ENCODE measurements around the gene SPRY2. TPM values are rescaled to one million over a fixed set of nuclear protein-coding genes. Genes with fewer than 3 reads are reported as not detected.

The SPRY2 gene
- total RNA-seq, 3 donors from 2014 or later (not counting 1 experiment from before 2014, with no cell fraction given): 2.7 to 7.3 (median 3.0) TPM

- Histone ChIP-seq H3K4me1 (ENCODE audit: control insufficient read depth, insufficient read depth, low read length) (peaks cover 9% of the 10 kb centered on the region), H3K4me3 (ENCODE audit: low read length) (no peak overlapping the region), H3K27me3 (ENCODE audit: control insufficient read depth, insufficient read depth, low read length) (no peaks in the 10 kb centered on the region), H3K36me3 (ENCODE audit: control insufficient read depth, insufficient read depth, low read length) (no peaks in the 10 kb centered on the region), H3K9me3 (ENCODE audit: control insufficient read depth, insufficient read depth, low read length) (no peaks in the 10 kb centered on the region), H3K27ac (ENCODE audit: low read length) (no peak overlapping the region)
- no peak for TF ChIP-seq CTCF (IDR thresholded peaks at IDR 0.05)
- WGBS (ENCODE audit: insufficient coverage): 96% methylated on average over 2 of the region's 4 CpGs
- intact Hi-C loops (cut with micrococcal nuclease): no loop called here
- peaks cover 12 to 16% of the 10 kb centered on the region in 2 donors for H3K4me1 Mint-ChIP-seq
- no peaks in the 10 kb centered on the region for H3K27me3 Mint-ChIP-seq (ENCODE audit: low read depth in 2 of 2)
- no peak for ATAC-seq
- no peaks in the 10 kb centered on the region for H3K36me3 Mint-ChIP-seq
- no peak for DNase-seq
- no peak overlapping the region for H3K4me3 Mint-ChIP-seq
- no peaks in the 10 kb centered on the region for H3K9me3 Mint-ChIP-seq
- peak overlapping the region in 1 of 2 donors; percentile 37 for H3K27ac Mint-ChIP-seq
These were observed 21.6 kb upstream of the SPRY2 start for GRCh38 chr13:80362481-80362880.

- peak; percentile 91 to 99 (median 95) for ATAC-seq
- Histone ChIP-seq H3K36me3 (ENCODE audit: control insufficient read depth, insufficient read depth, low read length) (no peaks in the 10 kb centered on the region), H3K4me3 (ENCODE audit: low read length) (no peak overlapping the region), H3K27me3 (ENCODE audit: control insufficient read depth, insufficient read depth, low read length) (no peaks in the 10 kb centered on the region), H3K4me1 (ENCODE audit: control insufficient read depth, insufficient read depth, low read length) (peaks cover 9% of the 10 kb centered on the region), H3K27ac (ENCODE audit: low read length) (no peak overlapping the region), H3K9me3 (ENCODE audit: control insufficient read depth, insufficient read depth, low read length) (no peaks in the 10 kb centered on the region)
- no peak for TF ChIP-seq CTCF (IDR thresholded peaks at IDR 0.05)
- Mint-ChIP-seq H3K27me3 (ENCODE audit: low read depth in 2 of 2) (no peaks in the 10 kb centered on the region), H3K9me3 (no peaks in the 10 kb centered on the region), H3K36me3 (no peaks in the 10 kb centered on the region), H3K4me3 (no peak overlapping the region), H3K27ac (peak overlapping the region; percentile 37 to 74), H3K4me1 (peaks cover 12 to 16% of the 10 kb centered on the region in 2 donors)
- 64% methylated on average over 1 of the region's 2 CpGs for WGBS (ENCODE audit: insufficient coverage)
- DNase-seq: peak in 1 of 2 donors; percentile 25
- intact Hi-C loops (cut with micrococcal nuclease): no loop called here
These were observed 21.0 kb upstream of the SPRY2 start for GRCh38 chr13:80361883-80362327.

GRCh38 chr13:80361298-80361697 is 20.4 kb upstream of the SPRY2 start:
- no CpG with 5 or more reads among the region's 2 CpGs for WGBS (ENCODE audit: insufficient coverage)
- no peak for ATAC-seq
- Histone ChIP-seq H3K4me1 (ENCODE audit: control insufficient read depth, insufficient read depth, low read length) (peaks cover 9% of the 10 kb centered on the region), H3K27ac (ENCODE audit: low read length) (no peak overlapping the region), H3K9me3 (ENCODE audit: control insufficient read depth, insufficient read depth, low read length) (no peaks in the 10 kb centered on the region), H3K36me3 (ENCODE audit: control insufficient read depth, insufficient read depth, low read length) (no peaks in the 10 kb centered on the region), H3K27me3 (ENCODE audit: control insufficient read depth, insufficient read depth, low read length) (no peaks in the 10 kb centered on the region), H3K4me3 (ENCODE audit: low read length) (no peak overlapping the region)
- peak overlapping the region in 1 of 2 donors; percentile 74 for H3K27ac Mint-ChIP-seq
- H3K36me3 Mint-ChIP-seq: no peaks in the 10 kb centered on the region
- no peak for TF ChIP-seq CTCF (IDR thresholded peaks at IDR 0.05)
- H3K27me3 Mint-ChIP-seq (ENCODE audit: low read depth in 2 of 2): no peaks in the 10 kb centered on the region
- no peak overlapping the region for H3K4me3 Mint-ChIP-seq
- intact Hi-C loops (cut with micrococcal nuclease): no loop called here
- no peaks in the 10 kb centered on the region for H3K9me3 Mint-ChIP-seq
- no peak for DNase-seq
- H3K4me1 Mint-ChIP-seq: peaks cover 12 to 16% of the 10 kb centered on the region in 2 donors

- ATAC-seq (no peak), DNase-seq (no peak)
- Mint-ChIP-seq H3K27ac (no peak overlapping the region), H3K9me3 (no peaks in the 10 kb centered on the region), H3K36me3 (no peaks in the 10 kb centered on the region), H3K27me3 (ENCODE audit: low read depth in 2 of 2) (no peaks in the 10 kb centered on the region), H3K4me1 (peaks cover 12 to 16% of the 10 kb centered on the region in 2 donors), H3K4me3 (no peak overlapping the region)
- H3K4me3 ChIP-seq (ENCODE audit: low read length): no peak overlapping the region
- no peaks in the 10 kb centered on the region for H3K9me3 ChIP-seq (ENCODE audit: control insufficient read depth, insufficient read depth, low read length)
- intact Hi-C loops (cut with micrococcal nuclease): no loop called here
- no peaks in the 10 kb centered on the region for H3K36me3 ChIP-seq (ENCODE audit: control insufficient read depth, insufficient read depth, low read length)
- H3K27ac ChIP-seq (ENCODE audit: low read length): no peak overlapping the region
- H3K4me1 ChIP-seq (ENCODE audit: control insufficient read depth, insufficient read depth, low read length): peaks cover 9% of the 10 kb centered on the region
- TF ChIP-seq CTCF (IDR thresholded peaks at IDR 0.05): no peak
- H3K27me3 ChIP-seq (ENCODE audit: control insufficient read depth, insufficient read depth, low read length): no peaks in the 10 kb centered on the region
These were observed 19.5 kb upstream of the SPRY2 start for GRCh38 chr13:80360453-80360800.

Measured in natural killer cell (primary cell).